Activated naive CD8-positive, alpha-beta T cell (primary cell): ENCODE measurements around the gene POM121C.
"Not testable (repeated sequence)": the region's sequence is repeated elsewhere in the genome, so short reads cannot be mapped to it uniquely, and the experiment has no call there.

Experiments
- H3K27ac Mint-ChIP-seq: one replicate; pipeline ENCODE4 v1.8.0; 2021; ENCODE audit warnings: mixed read lengths
- H3K27me3 Mint-ChIP-seq: one replicate; pipeline ENCODE4 v1.8.0; 2021; ENCODE audit warnings: mixed read lengths
- H3K36me3 Mint-ChIP-seq: one replicate; pipeline ENCODE4 v1.8.0; 2021; ENCODE audit warnings: mixed read lengths
- H3K4me1 Mint-ChIP-seq: one replicate; pipeline ENCODE4 v1.8.0; 2021; ENCODE audit warnings: low read depth, mixed read lengths
- H3K4me3 Mint-ChIP-seq: one replicate; pipeline ENCODE4 v1.8.0; 2021; ENCODE audit warnings: mild to moderate bottlenecking, mixed read lengths
- H3K9me3 Mint-ChIP-seq: one replicate; pipeline ENCODE4 v1.8.0; 2021; ENCODE audit warnings: low read depth, mixed read lengths

POM121C gene

GRCh38 chr7:75485979-75486643, at the start of gene POM121C:
TSS of gene POM121C (minus strand) at chr7:75486299. CDS start at chr7:75441496, 44,803 bp downstream.
- Mint-ChIP-seq H3K4me1 (peaks cover 12% of the 10 kb centered on the region), H3K4me3 (peak within 1 kb of the TSS; percentile 91), H3K27ac (peak within 1 kb of the TSS; percentile 77)

GRCh38 chr7:75534727-75535307, 48.7 kb upstream of the POM121C start:
- no peaks in the 10 kb centered on the region for H3K36me3 Mint-ChIP-seq
- H3K4me3 Mint-ChIP-seq, result no peak overlapping the region
- H3K4me1 Mint-ChIP-seq, result no peaks in the 10 kb centered on the region
- no peaks in the 10 kb centered on the region for H3K9me3 Mint-ChIP-seq
- no peak overlapping the region for H3K27ac Mint-ChIP-seq
- H3K27me3 Mint-ChIP-seq, result no peaks in the 10 kb centered on the region

More at GRCh38 chr7:75485979-75486643, at the start of gene POM121C:
- H3K9me3 Mint-ChIP-seq, H3K27me3 Mint-ChIP-seq, H3K36me3 Mint-ChIP-seq: not testable (repeated sequence)

GRCh38 chr7:75533926-75534325, 47.8 kb upstream of the POM121C start:
- H3K4me1 Mint-ChIP-seq, result no peaks in the 10 kb centered on the region
- H3K36me3 Mint-ChIP-seq, result no peaks in the 10 kb centered on the region
- no peak overlapping the region for H3K4me3 Mint-ChIP-seq
- H3K27me3 Mint-ChIP-seq, result no peaks in the 10 kb centered on the region
- H3K27ac Mint-ChIP-seq, result no peak overlapping the region
- no peaks in the 10 kb centered on the region for H3K9me3 Mint-ChIP-seq

- Mint-ChIP-seq H3K4me3 (no peak overlapping the region), H3K36me3 (no peaks in the 10 kb centered on the region), H3K27ac (no peak overlapping the region), H3K9me3 (no peaks in the 10 kb centered on the region), H3K27me3 (no peaks in the 10 kb centered on the region), H3K4me1 (peaks cover 4% of the 10 kb centered on the region)
These were observed 46.5 kb upstream of the POM121C start for GRCh38 chr7:75532639-75533038.

GRCh38 chr7:75531359-75531821, 45.3 kb upstream of the POM121C start:
- Mint-ChIP-seq H3K4me1 (peaks cover 11% of the 10 kb centered on the region), H3K4me3 (no peak overlapping the region), H3K9me3 (no peaks in the 10 kb centered on the region), H3K36me3 (no peaks in the 10 kb centered on the region), H3K27ac (no peak overlapping the region), H3K27me3 (no peaks in the 10 kb centered on the region)

- not testable (repeated sequence) for H3K27me3 Mint-ChIP-seq, H3K9me3 Mint-ChIP-seq, H3K36me3 Mint-ChIP-seq
- peaks cover 35% of the 10 kb centered on the region for H3K4me1 Mint-ChIP-seq
- H3K4me3 Mint-ChIP-seq, result peak overlapping the region; percentile 95
- peak overlapping the region; percentile 94 for H3K27ac Mint-ChIP-seq
These were observed 41.2 kb upstream of the POM121C start for GRCh38 chr7:75527224-75527722.

- H3K36me3 Mint-ChIP-seq, result peaks cover 17% of the 10 kb centered on the region
- H3K27ac Mint-ChIP-seq, H3K9me3 Mint-ChIP-seq, H3K27me3 Mint-ChIP-seq, H3K4me3 Mint-ChIP-seq: not testable (repeated sequence)
- H3K4me1 Mint-ChIP-seq, result peaks cover 41% of the 10 kb centered on the region
These were observed 35.6 kb upstream of the POM121C start for GRCh38 chr7:75521727-75522126.

GRCh38 chr7:75518842-75519241, 32.7 kb upstream of the POM121C start:
- Mint-ChIP-seq H3K4me1 (peaks cover 22% of the 10 kb centered on the region), H3K36me3 (peaks cover 17% of the 10 kb centered on the region)
- H3K9me3 Mint-ChIP-seq, H3K4me3 Mint-ChIP-seq, H3K27ac Mint-ChIP-seq, H3K27me3 Mint-ChIP-seq: not testable (repeated sequence)

GRCh38 chr7:75509033-75509432, 22.9 kb upstream of the POM121C start:
- H3K4me1 Mint-ChIP-seq, H3K36me3 Mint-ChIP-seq, H3K4me3 Mint-ChIP-seq, H3K27me3 Mint-ChIP-seq, H3K27ac Mint-ChIP-seq, H3K9me3 Mint-ChIP-seq: not testable (repeated sequence)

- not testable (repeated sequence) for H3K4me3 Mint-ChIP-seq, H3K4me1 Mint-ChIP-seq, H3K36me3 Mint-ChIP-seq, H3K27ac Mint-ChIP-seq, H3K27me3 Mint-ChIP-seq, H3K9me3 Mint-ChIP-seq
These were observed 5.9 kb upstream of the POM121C start, which contains the start of gene SPDYE5 for GRCh38 chr7:75492020-75492419. TSS of gene SPDYE5 (plus strand) at chr7:75492320. CDS start at chr7:75494048, 1,728 bp downstream.

- not testable (repeated sequence) for H3K36me3 Mint-ChIP-seq, H3K27me3 Mint-ChIP-seq, H3K9me3 Mint-ChIP-seq
- Mint-ChIP-seq H3K27ac (peak overlapping the region; percentile 77), H3K4me1 (peaks cover 12% of the 10 kb centered on the region), H3K4me3 (peak overlapping the region; percentile 91)
These were observed 632 bp downstream of the POM121C start for GRCh38 chr7:75485355-75485978.

- H3K36me3 Mint-ChIP-seq, H3K9me3 Mint-ChIP-seq, H3K4me3 Mint-ChIP-seq, H3K27ac Mint-ChIP-seq, H3K27me3 Mint-ChIP-seq: not testable (repeated sequence)
- peaks cover 15% of the 10 kb centered on the region for H3K4me1 Mint-ChIP-seq
These were observed 5.8 kb downstream of the POM121C start for GRCh38 chr7:75480313-75480712.

GRCh38 chr7:75477457-75477856, 8.6 kb downstream of the POM121C start:
- not testable (repeated sequence) for H3K9me3 Mint-ChIP-seq, H3K4me3 Mint-ChIP-seq, H3K36me3 Mint-ChIP-seq, H3K27ac Mint-ChIP-seq, H3K4me1 Mint-ChIP-seq, H3K27me3 Mint-ChIP-seq

- H3K27ac Mint-ChIP-seq, H3K27me3 Mint-ChIP-seq, H3K9me3 Mint-ChIP-seq, H3K4me3 Mint-ChIP-seq, H3K36me3 Mint-ChIP-seq, H3K4me1 Mint-ChIP-seq: not testable (repeated sequence)
These were observed 15.9 kb downstream of the POM121C start for GRCh38 chr7:75470166-75470565.

- H3K27ac Mint-ChIP-seq, H3K36me3 Mint-ChIP-seq, H3K4me1 Mint-ChIP-seq, H3K27me3 Mint-ChIP-seq, H3K4me3 Mint-ChIP-seq, H3K9me3 Mint-ChIP-seq: not testable (repeated sequence)
These were observed 25.6 kb downstream of the POM121C start for GRCh38 chr7:75460541-75460940.
